ENCODE measurements around the gene ASCC2.

ASCC2 gene

GRCh38 chr22:29744902-29745301, 93.2 kb downstream of the ASCC2 start:
- no peak for TF ChIP-seq CTCF (IDR thresholded peaks at IDR 0.05; ENCODE audit: control insufficient read depth, insufficient read depth, low read depth, low read length, missing control alignments)
- peak; percentile 49 for DNase-seq (ENCODE audit: low read depth)
- no peak overlapping the region for H3K4me3 ChIP-seq (ENCODE audit: control insufficient read depth, low read depth, low read length)

GRCh38 chr22:29742326-29742725, 95.7 kb downstream of the ASCC2 start:
- TF ChIP-seq CTCF (IDR thresholded peaks at IDR 0.05; ENCODE audit: control insufficient read depth, insufficient read depth, low read depth, low read length, missing control alignments) = no peak
- no peak for DNase-seq (ENCODE audit: low read depth)
- H3K4me3 ChIP-seq (ENCODE audit: control insufficient read depth, low read depth, low read length) = no peak overlapping the region

- no peak overlapping the region for H3K4me3 ChIP-seq (ENCODE audit: control insufficient read depth, low read depth, low read length)
- TF ChIP-seq CTCF (IDR thresholded peaks at IDR 0.05; ENCODE audit: control insufficient read depth, insufficient read depth, low read depth, low read length, missing control alignments) = no peak
- DNase-seq (ENCODE audit: low read depth) = no peak
These were observed 96.1 kb downstream of the ASCC2 start for GRCh38 chr22:29741926-29742325.

GRCh38 chr22:29740216-29740615, 97.9 kb downstream of the ASCC2 start:
- TF ChIP-seq CTCF (IDR thresholded peaks at IDR 0.05; ENCODE audit: control insufficient read depth, insufficient read depth, low read depth, low read length, missing control alignments) = no peak
- no peak for DNase-seq (ENCODE audit: low read depth)

GRCh38 chr22:29739346-29739875, 98.7 kb downstream of the ASCC2 start:
- no peak for TF ChIP-seq CTCF (IDR thresholded peaks at IDR 0.05; ENCODE audit: control insufficient read depth, insufficient read depth, low read depth, low read length, missing control alignments)
- DNase-seq (ENCODE audit: low read depth) = no peak
- H3K4me3 ChIP-seq (ENCODE audit: control insufficient read depth, low read depth, low read length) = no peak overlapping the region

More at GRCh38 chr22:29740216-29740615, 97.9 kb downstream of the ASCC2 start:
- H3K4me3 ChIP-seq (ENCODE audit: control insufficient read depth, low read depth, low read length) = no peak overlapping the region

Measured in AG09309 (cell line).